G401.6 (cell line): ENCODE data around the gene PRDX6.
"Not testable (repeated sequence)": the region's sequence is repeated elsewhere in the genome, so short reads cannot be mapped to it uniquely, and the experiment has no call there.

ENCODE experiments used
- FAIRE-seq: peaks from 2 replicates; lab custom pipeline; 2012; peaks lifted over from hg19 to GRCh38; lab: Jason Lieb, UNC

The PRDX6 gene

DNA sequence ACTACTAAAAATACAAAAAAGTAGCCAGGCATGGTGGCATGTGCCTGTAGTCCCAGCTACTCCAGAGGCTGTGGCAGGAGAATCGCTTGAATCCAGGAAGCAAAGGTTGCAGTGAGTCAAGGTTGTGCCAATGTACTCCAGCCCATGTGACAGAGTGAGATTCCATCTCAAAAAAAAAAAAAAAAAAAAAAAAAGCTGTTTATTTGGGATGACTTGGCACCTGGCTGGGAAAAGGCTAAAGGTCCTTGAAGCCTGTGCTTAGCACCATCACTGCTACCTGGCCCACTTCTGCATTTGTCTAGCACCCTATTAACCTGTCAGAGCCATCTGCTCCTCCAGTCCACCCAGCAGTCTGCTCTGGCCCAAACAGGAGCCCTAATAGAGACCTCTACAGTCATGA is 25.0 kb downstream of the PRDX6 start:
- no peak for FAIRE-seq

DNA sequence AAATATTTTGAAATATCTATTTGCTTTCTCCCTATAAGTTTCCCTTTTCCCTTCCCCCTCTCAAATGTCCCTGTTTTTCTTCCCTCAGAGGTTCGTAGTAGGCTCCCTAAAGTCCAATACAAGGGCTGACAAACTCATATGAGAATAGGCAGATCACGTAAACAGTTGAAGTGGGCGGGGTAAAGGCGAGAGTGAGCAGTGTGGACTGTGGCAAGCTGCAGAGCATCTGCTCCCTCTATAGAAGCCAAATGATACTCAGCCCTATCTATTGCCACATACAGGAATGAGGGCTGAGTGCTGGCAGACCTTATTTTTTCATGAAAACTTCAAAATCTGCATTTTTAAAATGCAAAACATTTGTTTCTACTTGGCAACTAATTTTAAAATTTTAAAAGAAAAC is 26.3 kb downstream of the PRDX6 start:
- no peak for FAIRE-seq

DNA sequence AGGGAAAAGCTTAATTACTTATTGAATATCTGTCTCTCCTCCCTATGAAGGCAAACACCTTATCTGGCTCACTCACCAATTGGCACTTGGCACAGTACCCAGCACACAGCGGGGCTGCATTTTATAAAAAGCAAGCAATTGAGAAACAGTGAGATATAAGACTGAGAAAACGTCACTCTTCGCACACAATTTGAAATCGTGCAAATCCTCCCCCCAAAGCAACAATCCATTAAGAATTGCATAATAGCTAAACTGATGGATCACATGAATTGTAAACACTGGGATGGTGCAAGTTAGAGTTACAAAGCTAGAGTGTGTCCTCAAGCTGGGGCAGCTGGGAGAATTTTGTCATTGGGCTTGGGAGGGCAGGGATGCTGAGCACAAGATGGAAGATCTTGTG is 27.1 kb downstream of the PRDX6 start:
- no peak for FAIRE-seq

DNA sequence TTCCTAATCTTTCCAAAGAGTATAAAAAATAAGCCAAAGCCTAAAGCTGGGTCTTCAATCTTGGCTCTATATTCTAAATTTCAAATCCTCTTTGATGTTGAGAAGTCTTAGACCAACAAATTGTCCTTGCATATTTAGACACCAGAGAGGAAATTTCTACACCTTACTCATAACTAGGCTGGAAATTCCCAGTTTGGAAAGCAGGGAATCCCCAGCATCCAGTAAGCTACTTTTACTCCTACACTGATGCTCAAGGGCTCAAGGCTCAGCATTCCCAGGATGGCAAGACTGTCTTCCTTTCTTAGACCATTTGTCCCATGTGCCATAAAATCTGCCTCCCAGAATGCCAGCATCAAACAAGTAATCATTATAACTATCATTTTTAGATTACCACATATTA is 28.3 kb downstream of the PRDX6 start:
- no peak for FAIRE-seq

DNA sequence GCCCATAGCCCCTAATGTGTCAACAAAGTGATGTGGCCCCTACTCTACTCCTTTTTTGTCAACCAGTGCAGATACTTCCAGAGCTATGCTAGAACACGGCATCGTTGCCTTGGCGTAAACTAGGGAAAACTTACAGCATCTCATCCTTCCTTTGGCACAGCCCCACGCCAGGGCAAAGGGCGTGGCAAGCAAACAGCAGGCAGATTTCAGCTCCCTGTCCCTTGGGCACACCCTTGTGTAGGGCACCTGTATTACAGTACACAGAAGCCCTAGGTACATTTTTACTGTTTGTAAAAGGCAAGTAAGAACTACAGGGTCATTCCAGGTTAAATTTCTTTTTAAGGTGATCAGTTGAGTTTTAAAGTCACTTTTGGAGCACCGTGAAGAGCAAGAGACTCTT is 29.3 kb downstream of the PRDX6 start:
- no peak for FAIRE-seq

DNA sequence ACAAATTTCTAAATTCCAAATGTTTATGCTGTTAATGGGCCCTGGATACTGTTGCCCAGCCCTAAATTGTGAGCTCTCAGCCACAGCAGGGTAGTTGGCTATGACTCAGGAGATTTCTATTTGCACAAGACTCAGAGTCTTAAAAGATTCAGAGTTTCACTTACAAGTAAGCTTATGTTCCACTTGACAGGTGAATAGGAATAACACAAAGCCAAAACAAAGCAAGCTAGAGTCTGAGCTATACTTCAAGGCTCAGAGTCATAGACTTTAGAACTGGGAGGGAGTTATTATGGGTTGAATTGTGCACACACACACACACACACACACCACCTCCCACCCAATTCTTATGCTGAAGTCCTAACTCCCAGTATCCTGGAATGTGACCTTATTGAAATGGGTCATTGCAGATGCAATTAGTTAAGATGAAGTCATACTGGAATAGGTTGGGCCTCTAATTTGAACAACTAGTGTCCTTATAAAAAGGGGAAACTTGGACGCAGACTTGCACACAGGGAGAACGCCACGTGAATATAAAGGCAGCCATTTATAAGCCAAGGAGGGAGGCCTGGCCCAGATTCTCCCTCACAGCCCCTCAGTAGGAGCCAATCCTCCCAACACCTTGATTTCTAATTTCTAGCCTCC is 30.2 kb downstream of the PRDX6 start:
- FAIRE-seq = peak; percentile 99

DNA sequence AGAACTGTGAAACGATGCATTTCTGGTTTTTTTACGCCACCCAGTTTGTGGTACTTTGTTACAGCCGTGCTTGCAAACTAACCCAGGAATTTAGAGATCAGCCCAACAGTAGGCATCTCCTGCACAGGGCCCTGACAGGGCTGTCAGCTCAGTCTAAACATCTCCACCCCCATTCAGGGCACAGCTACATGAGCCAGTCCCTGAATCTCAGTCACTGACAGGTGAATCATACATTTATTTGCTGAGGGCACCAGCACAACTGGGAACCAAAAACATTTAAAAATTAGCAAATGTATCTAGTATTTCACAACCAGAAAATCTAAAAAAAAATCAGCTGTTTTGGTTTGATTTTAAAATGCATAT is 30.7 kb downstream of the PRDX6 start:
- FAIRE-seq = no peak

DNA sequence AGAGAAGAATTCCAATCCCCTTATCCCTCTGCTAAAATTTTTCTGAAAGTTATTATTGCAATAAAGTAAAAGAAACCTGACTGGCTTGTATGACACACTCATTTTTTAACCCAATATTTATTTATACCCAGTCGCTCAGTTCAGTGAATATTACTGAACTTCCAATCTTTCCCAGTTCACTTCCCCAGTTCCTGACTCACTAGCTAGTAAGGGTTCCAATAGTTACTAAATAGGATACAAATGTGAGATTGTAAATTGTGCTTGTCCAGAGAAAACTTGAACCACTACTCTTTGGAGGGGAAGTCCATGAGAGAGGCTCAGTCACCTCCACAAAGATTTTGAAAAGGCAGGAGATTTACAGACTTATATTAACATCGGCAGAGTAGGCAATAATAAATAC is 31.4 kb downstream of the PRDX6 start:
- FAIRE-seq = peak; percentile 36

DNA sequence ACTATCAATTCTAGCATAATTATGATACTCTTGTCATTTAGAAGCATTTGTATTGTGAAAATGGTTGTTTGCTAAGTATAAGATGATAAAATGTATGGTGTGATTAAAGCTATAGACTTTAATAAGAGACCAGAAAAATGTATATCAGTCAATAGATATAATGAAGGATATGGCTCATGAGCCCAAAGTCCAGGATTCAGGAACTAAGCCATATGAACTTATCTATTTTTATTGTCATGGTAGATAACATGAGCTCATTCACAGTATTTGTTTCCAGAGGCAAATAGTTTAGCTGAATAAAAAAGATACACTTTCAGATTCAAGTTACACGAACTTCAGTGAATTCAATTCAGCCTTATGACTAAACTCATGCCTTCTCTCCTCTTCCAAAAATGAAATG is 32.7 kb downstream of the PRDX6 start:
- no peak for FAIRE-seq

DNA sequence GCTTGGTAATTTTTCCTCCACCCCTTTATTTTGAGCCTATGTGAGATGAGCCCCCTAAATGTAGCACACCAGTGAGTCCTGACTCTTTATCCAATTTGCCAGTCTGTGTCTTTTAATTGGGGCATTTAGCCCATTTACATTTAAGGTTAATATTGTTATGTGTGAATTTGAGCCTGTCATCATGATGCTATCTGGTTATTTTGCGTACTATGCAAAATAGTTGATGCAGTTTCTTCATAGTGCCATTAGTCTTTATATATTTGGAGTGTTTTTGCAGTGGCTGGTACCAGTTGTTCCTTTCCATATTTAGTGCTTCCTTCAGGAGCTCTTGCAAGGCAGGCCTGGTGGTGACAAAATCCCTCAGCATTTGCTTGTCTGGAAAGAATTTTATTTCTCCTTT is 37.4 kb downstream of the PRDX6 start:
- FAIRE-seq = not testable (repeated sequence)

DNA sequence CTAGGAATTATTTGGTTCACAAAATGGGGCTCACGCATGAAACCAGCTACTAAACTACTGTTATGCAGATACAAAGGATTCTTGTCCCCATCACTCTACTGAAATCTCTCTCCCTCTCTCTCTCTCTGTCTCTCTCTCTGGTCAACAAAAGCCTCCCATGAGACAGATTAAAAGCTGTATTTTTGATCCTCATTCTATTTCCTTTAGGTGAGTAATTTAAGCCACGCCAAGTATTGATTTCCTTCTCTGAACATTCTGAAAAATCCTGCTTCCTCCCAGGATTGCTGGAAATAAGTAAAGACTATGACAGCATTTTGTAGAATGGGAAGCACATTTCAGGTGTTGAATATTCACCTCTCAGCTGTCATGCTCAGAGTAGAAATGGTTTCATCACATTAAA is 43.7 kb downstream of the PRDX6 start:
- FAIRE-seq = no peak

DNA sequence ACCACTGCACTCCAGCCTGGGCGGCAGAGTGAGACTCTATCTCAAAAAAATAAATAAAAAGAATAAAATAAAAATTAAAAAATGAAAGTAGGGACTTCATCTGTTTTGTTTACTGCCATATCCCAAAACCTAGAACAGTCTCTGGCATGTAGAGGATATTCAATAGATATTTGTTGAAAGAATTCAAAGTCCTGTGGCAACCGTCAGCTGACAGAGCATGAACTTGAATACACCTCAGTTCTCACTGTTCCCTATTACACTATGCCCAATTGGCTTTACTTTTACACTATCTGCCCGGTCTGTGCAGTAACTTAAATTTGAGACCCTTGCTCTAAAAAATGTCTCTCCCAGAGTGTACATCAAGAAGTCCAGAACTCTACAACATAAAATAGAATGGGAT is 46.2 kb downstream of the PRDX6 start:
- no peak for FAIRE-seq

DNA sequence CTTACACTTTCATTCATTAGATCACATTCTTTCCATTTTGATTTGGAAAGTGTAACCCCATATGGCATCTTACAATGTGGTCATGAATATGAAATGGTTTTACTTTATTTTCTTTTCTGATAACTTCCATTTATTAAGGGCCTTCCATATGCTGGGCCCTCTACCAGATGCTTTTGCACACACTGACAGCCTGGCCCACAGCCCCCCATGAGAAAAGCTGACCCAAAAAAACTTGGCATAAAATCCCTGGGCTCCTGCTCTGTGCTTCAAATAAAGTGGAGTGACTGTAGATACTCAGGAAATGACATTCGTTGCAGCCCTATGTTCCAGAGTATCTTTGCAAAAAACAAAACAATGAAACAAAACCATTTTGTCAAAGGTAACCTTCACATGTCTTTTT is 48.8 kb downstream of the PRDX6 start:
- no peak for FAIRE-seq

DNA sequence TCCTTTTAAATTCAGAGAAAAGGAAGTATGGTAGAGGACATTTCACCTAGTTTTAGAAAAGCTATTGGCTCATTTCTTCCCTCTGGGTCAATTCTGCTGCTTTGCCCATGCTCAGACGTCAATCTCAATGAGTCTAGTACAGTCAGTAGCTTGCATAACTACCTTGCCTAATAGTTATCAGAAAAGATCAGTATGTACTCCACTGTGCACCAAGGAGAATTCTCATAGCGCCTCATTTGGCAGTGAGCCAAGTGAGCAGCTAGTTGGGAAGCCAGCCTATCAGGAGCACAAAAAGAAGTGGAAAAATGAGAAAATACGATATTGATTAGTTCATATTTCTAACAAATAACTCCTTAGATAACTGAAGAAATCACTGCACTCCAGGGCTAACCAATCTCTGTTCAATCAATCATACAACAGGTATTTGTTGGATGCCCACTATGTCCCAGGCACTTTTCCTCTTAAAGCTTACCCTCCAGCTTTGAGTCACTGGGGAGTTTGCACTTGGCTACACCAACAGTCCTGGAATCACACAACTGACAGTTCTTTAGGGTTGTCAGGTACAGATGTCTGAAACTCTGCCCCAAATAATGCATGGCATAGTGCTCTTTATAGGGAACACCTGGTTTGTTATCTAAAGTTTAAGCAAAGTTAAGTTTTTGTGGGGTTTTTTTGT is 50.2 kb downstream of the PRDX6 start:
- FAIRE-seq = no peak

DNA sequence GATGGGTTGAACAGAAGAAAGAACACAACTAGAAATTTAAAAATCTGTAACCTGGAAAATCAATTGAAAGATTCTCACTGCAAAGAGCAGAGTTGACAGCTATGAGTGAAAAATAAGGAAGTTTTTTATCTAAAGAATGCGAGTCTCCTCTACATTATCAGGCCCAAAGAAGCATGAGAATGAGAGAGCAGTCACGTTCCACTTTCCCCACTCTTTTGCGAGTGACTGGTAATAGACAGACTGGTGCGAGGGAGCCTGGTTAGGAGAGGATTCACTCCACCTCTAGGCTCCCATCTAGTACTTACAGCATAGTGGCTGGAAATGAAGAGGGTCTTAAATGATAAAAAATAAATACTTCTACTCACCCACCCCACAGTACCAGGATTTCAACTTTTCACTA is 52.0 kb downstream of the PRDX6 start:
- no peak for FAIRE-seq

DNA sequence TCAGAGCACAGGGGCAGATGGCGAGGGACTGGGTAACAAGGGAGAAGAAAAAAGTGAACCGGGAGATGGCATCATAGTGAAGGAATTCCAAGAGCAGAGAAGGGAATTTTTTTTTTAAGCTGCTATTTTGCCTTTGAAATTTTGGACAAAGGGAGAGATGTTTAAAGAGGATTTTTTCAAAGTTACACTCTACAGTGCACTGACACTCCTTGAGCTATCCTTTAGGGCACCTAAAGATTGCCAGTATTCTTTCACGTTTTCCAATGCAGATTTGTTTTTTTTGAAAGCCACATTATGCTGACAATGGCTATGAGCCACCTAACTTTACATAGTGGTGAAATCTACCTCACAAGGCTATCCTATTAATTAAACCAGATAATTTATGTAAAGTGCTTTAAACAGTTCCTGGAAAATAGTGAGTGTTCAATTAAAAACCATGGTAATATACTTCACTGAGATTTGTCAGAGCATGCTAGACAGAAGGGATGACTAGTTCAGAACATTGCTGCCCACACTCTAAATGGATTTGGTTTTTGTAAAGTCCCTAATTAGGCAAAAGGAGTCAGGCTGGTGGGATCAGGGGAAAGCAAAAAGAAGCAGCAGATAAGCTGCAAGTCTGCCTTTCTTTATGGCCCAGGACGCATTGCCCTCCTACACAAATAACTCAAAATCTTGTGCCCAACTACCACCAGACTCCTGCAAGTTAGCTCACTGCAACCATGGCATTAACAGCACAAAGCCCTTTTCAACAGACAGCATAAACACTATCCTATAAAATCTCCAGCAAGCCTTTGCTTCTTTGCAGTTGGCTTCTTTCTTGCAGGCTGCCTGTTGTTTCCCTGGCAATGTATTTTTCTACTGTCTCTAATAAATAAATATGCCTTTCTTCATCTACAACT is 53.9 kb downstream of the PRDX6 start:
- no peak for FAIRE-seq

DNA sequence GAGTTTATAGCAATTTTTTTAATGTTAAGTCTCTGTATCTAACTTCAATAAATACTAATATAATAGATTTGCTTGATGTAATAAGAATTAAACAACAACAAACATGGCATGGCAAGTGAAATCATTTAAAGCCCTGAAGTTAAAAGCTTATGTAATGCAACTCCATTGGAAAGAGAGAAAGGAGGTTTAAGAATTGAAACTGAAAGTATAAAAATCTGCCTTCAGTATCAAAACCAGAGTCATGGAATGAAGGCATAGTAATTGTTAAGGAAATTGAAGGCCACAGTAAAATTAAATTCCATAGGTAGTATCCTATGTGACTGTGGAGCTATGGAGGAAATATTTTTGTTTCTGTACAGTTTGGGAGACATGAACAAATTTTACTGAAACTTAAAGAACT is 55.1 kb downstream of the PRDX6 start:
- peak; percentile 34 for FAIRE-seq

DNA sequence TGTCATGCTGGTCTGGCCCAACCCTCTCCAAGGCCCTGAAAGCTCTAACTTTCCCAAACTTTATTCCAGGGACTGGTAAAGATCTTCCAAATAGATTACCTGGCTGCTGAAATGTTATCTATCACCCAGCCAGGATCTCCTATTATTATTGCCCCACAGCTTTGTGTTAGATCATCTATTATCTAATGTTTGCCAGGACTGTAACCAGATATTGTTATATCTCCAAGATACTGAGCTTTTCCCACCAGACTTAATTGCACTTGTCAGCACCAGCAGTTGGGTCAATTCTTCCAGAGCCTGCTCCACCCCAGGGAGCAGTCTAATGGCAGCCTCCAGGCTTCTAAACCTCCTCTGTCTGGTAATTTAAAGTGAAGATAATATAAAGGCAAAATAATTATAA is 59.1 kb downstream of the PRDX6 start:
- no peak for FAIRE-seq
